GM18867 (cell line): Measurements from ENCODE around the gene SYNPO2.
"Not testable (repeated sequence)": the region's sequence is repeated elsewhere in the genome, so short reads cannot be mapped to it uniquely, and the experiment has no call there.

Source experiments
- ATAC-seq: cut with Tn5 transposase; IDR thresholded peaks from one replicate; pipeline ENCODE4 v1.9.1; 2021; ENCODE audit warnings: mild to moderate bottlenecking, moderate library complexity; ENCODE audit not compliant: unreplicated experiment

SYNPO2 gene

DNA sequence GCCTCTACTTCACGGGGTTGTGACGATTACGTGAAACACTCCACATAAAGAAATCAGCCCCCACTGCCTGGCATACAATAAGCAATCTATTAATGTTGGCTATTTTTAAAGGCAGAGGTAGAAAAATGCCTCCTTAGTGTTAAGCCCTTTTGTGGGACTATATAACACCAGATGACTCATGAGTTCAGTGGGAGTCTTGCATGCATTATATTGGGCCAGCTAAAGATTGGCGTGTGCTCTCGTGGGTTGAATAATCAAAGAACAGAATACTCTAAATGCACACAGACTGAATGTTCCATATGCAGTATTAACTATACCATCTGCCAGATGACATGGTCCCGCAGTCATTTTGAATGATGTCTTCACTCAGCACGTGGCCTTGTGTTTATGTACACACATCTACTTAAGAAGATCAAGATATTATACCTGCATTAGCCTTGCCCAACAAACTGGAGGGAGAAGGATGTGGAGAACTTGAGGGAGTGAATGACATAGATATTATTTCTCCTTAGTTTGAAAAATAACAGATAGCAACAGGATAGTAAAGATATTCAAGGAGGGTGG lies 162.0 kb downstream of the SYNPO2 start:
- ATAC-seq = no peak

GRCh38 chr4:119053245-119053644 lies 164.6 kb downstream of the SYNPO2 start:
- no peak for ATAC-seq

GRCh38 chr4:119053997-119054396 lies 165.3 kb downstream of the SYNPO2 start:
- ATAC-seq = no peak

- no peak for ATAC-seq
Measured at GRCh38 chr4:119057417-119057816, 168.8 kb downstream of the SYNPO2 start.

GRCh38 chr4:119059221-119059620 lies 170.6 kb downstream of the SYNPO2 start:
- ATAC-seq = no peak

GRCh38 chr4:119067125-119067524 lies 178.5 kb downstream of the SYNPO2 start:
- ATAC-seq = not testable (repeated sequence)

GRCh38 chr4:119067670-119068360 lies 179.2 kb downstream of the SYNPO2 start:
- not testable (repeated sequence) for ATAC-seq

- no peak for ATAC-seq
Measured at GRCh38 chr4:119068529-119068962, 179.9 kb downstream of the SYNPO2 start.

- ATAC-seq = no peak
Measured at GRCh38 chr4:119070301-119070700, 181.6 kb downstream of the SYNPO2 start.

DNA sequence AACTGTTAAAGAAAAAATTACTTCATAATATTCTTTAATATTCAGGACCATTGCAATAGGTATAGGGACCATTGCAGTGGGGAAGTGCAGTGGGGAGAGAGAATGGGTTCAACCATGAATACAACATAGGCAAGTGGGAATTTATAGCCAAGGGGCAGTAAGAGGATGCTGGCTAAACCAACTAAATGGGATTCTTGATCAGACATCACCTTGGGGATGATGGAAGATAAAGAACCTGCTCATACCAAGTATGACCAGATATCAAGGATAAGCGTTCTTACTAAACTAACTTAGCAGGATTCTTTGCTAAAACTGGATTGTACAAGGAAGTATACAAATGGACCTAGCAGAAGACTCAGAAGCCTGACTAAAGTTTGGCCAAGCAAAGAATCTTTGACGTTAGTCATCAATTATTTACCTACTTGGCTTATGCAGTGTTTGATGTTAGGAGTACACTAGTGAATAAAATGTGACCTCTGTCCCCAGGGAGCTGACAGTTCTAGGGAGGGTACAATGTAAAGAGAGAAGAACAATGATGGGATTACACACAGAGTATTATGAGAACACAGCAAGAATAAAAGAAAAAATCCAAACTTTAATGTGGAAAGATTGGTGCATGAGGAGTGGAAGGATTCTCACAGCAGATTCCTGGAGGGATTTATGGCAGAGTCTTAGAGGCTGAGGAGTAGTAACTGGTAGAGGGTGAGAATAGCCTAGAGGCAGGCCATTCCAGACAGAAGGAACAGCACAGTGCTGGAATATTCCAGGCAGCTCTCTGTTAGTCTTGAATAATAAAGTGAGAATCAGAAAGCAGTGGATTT lies 192.3 kb downstream of the SYNPO2 start:
- ATAC-seq = no peak

DNA sequence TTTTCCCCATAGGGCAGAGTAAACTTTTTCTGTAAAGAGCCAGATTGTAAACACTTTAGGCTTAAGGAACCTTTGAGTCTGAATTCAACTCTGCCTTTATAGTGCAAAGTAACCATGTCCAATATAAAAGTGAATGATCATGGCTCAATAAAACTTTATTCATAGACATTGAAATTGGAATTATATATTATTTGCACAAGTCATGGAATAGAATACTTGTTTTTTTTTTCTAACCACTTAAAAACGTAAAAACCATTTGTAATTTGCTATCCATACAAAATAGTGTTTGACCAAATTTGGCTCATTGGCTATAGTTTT lies 192.8 kb downstream of the SYNPO2 start:
- ATAC-seq = no peak

GRCh38 chr4:119081943-119082342 lies 193.3 kb downstream of the SYNPO2 start:
- no peak for ATAC-seq

- no peak for ATAC-seq
Measured at GRCh38 chr4:119082661-119083060, 194.0 kb downstream of the SYNPO2 start.

GRCh38 chr4:119084513-119084912 lies 195.9 kb downstream of the SYNPO2 start:
- no peak for ATAC-seq

- no peak for ATAC-seq
Measured at GRCh38 chr4:119087121-119087520, 198.5 kb downstream of the SYNPO2 start.

DNA sequence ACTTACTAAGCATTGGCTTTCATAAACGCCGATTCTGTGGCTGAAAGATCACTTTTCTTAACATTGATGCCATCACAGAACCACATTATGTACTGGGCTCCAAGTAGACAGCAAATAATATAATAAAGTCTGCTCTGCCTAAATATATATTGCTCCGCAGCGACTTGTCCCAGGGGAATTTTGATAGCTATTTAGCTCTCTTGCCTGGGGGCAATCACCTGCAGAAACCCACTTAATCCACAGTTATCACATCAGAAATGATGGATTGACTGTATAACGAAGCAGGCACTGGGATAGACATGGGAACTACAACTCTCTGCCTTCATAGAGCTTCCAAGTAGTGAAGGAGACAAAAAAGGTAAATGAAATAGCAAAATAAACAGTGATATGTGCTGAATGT lies 199.0 kb downstream of the SYNPO2 start:
- no peak for ATAC-seq

DNA sequence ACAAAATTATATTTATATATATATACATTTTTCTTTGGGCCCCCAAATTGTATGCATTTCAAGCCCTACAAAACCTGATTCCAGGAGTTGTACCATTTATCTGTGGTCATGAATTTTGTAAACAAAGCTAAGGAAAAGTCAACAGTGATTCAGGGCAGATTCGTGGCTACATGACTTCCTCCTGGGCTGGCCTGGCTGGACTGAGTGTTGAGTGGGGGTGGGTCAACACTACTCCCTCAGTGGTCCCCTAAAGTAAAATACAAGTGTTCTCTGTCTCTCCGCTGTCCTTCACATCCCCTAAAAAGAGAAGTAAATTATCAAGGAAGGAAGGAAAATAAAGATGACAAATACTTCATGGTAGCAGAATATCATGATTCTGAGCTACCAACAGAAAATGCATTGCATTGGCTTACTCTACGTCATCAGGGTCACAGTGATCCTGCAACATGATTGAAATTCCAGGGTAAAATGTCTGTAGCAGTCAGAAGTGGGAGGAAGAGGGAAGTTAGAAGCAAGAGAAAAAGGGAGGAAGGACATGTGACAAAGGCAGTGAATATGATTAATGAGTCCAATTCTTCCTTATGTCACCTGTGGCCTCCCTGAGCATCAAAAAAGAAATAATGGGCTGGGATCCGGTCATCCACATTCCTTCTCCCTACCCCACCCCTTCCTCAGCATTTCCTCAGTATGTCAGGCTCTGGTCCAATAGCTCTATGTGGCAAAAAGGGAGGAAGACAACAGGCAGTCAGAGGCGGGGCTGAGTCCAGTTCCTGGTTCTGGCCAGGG lies 204.6 kb downstream of the SYNPO2 start:
- ATAC-seq = no peak

DNA sequence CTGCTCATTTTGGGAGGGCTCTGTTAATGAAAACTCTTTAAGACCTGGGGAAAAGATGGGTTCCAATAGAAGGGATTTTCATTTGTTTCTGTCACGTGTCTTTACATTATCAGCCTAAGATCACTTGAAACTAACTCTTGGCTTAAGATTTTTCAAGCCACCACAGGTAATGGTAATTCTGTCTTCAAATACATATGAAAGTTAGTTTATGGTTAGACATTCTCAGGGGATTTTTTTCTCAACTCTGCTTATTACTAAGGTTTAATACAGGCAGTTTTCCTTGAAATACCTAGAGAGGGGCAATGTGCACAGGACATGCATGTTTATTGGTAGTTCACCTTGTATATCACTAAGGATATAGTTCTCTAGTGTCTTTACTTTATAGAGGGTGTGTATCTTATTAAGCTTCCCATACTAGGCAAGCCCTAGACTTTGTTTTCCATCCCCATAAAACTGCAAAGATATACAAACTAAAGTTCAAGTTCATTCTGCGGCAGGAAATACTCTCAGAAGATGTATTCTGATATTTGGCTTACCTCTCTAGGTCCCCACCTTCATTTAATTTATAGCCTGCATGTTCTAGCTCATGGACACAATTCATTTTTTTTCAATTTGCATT lies 208.7 kb downstream of the SYNPO2 start:
- ATAC-seq = no peak

GRCh38 chr4:119098306-119098705 lies 209.7 kb downstream of the SYNPO2 start:
- ATAC-seq = no peak

DNA sequence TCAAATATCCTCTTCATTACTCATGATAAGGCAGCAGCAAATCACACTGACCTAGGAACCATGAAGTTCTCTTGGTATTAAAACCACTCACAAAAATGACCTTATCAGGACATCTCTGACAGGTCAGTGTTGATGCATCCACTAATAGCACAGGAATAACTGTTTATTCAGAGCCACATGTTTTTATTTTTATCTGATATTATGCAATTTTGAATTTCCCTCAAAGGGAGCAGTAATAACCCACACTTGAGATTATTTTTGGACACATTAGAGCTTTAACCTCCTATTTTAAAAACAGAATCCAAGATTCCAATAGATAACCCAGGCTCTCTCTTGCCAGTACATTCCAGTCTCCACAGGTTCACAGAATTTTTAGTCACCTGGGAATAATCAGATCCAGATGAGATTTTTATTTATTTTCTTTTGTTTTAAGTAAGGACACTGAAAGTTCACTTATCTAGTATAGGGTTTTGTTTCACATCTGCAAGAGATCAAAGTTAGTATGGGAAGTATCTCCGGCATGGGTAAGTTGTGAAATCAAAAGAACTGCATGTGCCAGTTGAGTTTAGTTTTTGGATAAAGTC lies 210.7 kb downstream of the SYNPO2 start:
- ATAC-seq = no peak

- no peak for ATAC-seq
Measured at GRCh38 chr4:119100655-119101054, 212.0 kb downstream of the SYNPO2 start.
